PC-3 (cell line): ENCODE measurements around the gene TGFBR3. TPM values are rescaled to one million over a fixed set of nuclear protein-coding genes. Genes with fewer than 3 reads are reported as not detected.

Source experiments
- ATAC-seq: fragments of 200-7000 bp; cut with Tn5 transposase; 2 replicates; pipeline ENCODE4 v1.9.1; 2020; ENCODE audit warnings: mild to moderate bottlenecking, moderate library complexity
- BruUV-seq: library from RNA; stranded (reverse); fragments of 400-500 nt; replicated peaks from 2 replicates; lab custom pipeline; 2021; lab: Mats Ljungman, UMichigan
- CTCF ChIA-PET: fragments of 300-600 bp; sonication (Branson Sonifier 250); formaldehyde crosslinking; loops from one replicate; lab custom pipeline; 2022; ENCODE audit warnings: antibody characterized with exemption; lab: Charles Lee
- POLR2A ChIA-PET: fragments of 300-600 bp; sonication (Branson Sonifier 250); formaldehyde crosslinking; loops from one replicate; lab custom pipeline; 2022; ENCODE audit warnings: antibody characterized with exemption; ENCODE audit not compliant: unreplicated experiment; lab: Charles Lee
- DNase-seq: peaks from one replicate; pipeline ENCODE4 v3.0.0-alpha.2; 2015
- H2AFZ ChIP-seq: fragments of 300-600 bp; sonication (generic); 2 replicates; pipeline ENCODE4 v1.6.0; 2016; ENCODE audit warnings: antibody characterized with exemption, low read length
- H3F3A ChIP-seq: fragments of 300-600 bp; sonication (generic); one replicate; pipeline ENCODE4 v1.6.0; 2017; ENCODE audit warnings: antibody characterized with exemption, low read length, control low read depth, mild to moderate bottlenecking; ENCODE audit not compliant: unreplicated experiment
- H3K27ac ChIP-seq: fragments of 300-600 bp; sonication (generic); 2 replicates; pipeline ENCODE4 v1.5.1; 2016; ENCODE audit warnings: mild to moderate bottlenecking, low read length
- H3K27me3 ChIP-seq: fragments of 300-600 bp; sonication (generic); 2 replicates; pipeline ENCODE4 v1.6.1; 2016; ENCODE audit warnings: low read length, mixed read lengths
- H3K36me3 ChIP-seq: fragments of 300-600 bp; sonication (generic); 2 replicates; pipeline ENCODE4 v1.6.1; 2016; ENCODE audit warnings: low read depth, mixed run types, low read length, mixed read lengths
- H3K4me1 ChIP-seq: fragments of 300-600 bp; sonication (generic); 2 replicates; pipeline ENCODE4 v1.5.1; 2016; ENCODE audit warnings: low read length; ENCODE audit not compliant: insufficient read depth
- H3K4me2 ChIP-seq: fragments of 300-600 bp; sonication (generic); 2 replicates; pipeline ENCODE4 v1.6.0; 2016; ENCODE audit warnings: low read length
- H3K4me3 ChIP-seq: fragments of 300-600 bp; sonication (generic); 2 replicates; pipeline ENCODE4 v1.5.1; 2016; ENCODE audit warnings: mild to moderate bottlenecking, low read length, mixed read lengths
- H3K79me2 ChIP-seq: fragments of 300-600 bp; sonication (generic); 2 replicates; pipeline ENCODE4 v1.6.1; 2017; ENCODE audit warnings: low read length, mixed read lengths
- H3K9ac ChIP-seq: fragments of 300-600 bp; sonication (generic); 2 replicates; pipeline ENCODE4 v1.6.0; 2016; ENCODE audit warnings: mild to moderate bottlenecking, low read length
- H3K9me2 ChIP-seq: fragments of 300-600 bp; sonication (generic); replicated peaks from 2 replicates; pipeline ENCODE4 v1.6.1; 2016; ENCODE audit warnings: mixed run types, low read length, mixed read lengths
- H3K9me3 ChIP-seq: fragments of 300-600 bp; sonication (generic); 2 replicates; pipeline ENCODE4 v1.6.1; 2016; ENCODE audit warnings: low read length, mixed read lengths
- H4K20me1 ChIP-seq: fragments of 300-600 bp; sonication (generic); 2 replicates; pipeline ENCODE4 v1.6.1; 2016; ENCODE audit warnings: low read length, mixed read lengths
- CTCF ChIP-seq: fragments of 300-600 bp; sonication (generic); conservative IDR thresholded peaks from 2 replicates; pipeline ENCODE4 v1.5.1; 2017; ENCODE audit warnings: antibody characterized with exemption, low read depth, mild to moderate bottlenecking, low read length
- EZH2 ChIP-seq: fragments of 300-600 bp; sonication (generic); IDR thresholded peaks from one replicate; pipeline ENCODE4 v1.6.1; 2017; ENCODE audit warnings: antibody characterized with exemption, mild to moderate bottlenecking, low read length; ENCODE audit not compliant: unreplicated experiment
- EZH2phosphoT487 ChIP-seq: fragments of 300-600 bp; sonication (generic); IDR thresholded peaks from 2 replicates; pipeline ENCODE4 v1.6.1; 2018; ENCODE audit warnings: mild to moderate bottlenecking, antibody characterized with exemption, low read length, borderline replicate concordance
- intact Hi-C: fragments of 100-400 bp; cut with micrococcal nuclease; formaldehyde crosslinking; loops from 2 replicates; pipeline ENCODE4 v1.9.0; 2023
- total RNA-seq: library from RNA; depleted of rRNA; stranded (reverse); fragments of >200 nt; gene quantifications from 2 replicates; pipeline ENCODE4 v1.2.3, GENCODE V29; 2014

The TGFBR3 gene
- total RNA-seq, 1 experiment from 2014 or later, result 2.8 TPM

- Histone ChIP-seq H3K79me2 (no peaks in the 10 kb centered on the region), H3K4me3 (no peak overlapping the region), H3K27me3 (no peaks in the 10 kb centered on the region), H3K27ac (no peak overlapping the region), H3K9ac (no peak overlapping the region), H3K9me2 (no peaks in the 10 kb centered on the region), H3K4me2 (no peak overlapping the region), H4K20me1 (no peaks in the 10 kb centered on the region), H3F3A (no peaks in the 10 kb centered on the region), H3K4me1 (no peaks in the 10 kb centered on the region), H3K36me3 (no peaks in the 10 kb centered on the region), H3K9me3 (no peaks in the 10 kb centered on the region), H2AFZ (no peak overlapping the region)
- CTCF ChIA-PET, result no interaction called here
- POLR2A ChIA-PET, result no interaction called here
- no peak for ATAC-seq
- intact Hi-C loops, result no loop called here
- BruUV-seq, result no TSS peak
- TF ChIP-seq EZH2 (no peak), CTCF (no peak), EZH2phosphoT487 (no peak)
- no peak for DNase-seq
These were observed 224.8 kb downstream of the TGFBR3 start for GRCh38 chr1:91661121-91661520.

- H3K79me2 ChIP-seq, result no peaks in the 10 kb centered on the region
- intact Hi-C loops, result no loop called here
- H3K27me3 ChIP-seq, result no peaks in the 10 kb centered on the region
- no peaks in the 10 kb centered on the region for H4K20me1 ChIP-seq
- no peaks in the 10 kb centered on the region for H3K4me1 ChIP-seq
- POLR2A ChIA-PET, result no interaction called here
- ATAC-seq, result no peak
- H3K9ac ChIP-seq, result no peak overlapping the region
- no peaks in the 10 kb centered on the region for H3K36me3 ChIP-seq
- no peak for TF ChIP-seq CTCF
- H2AFZ ChIP-seq, result no peak overlapping the region
- H3F3A ChIP-seq, result no peaks in the 10 kb centered on the region
- H3K4me3 ChIP-seq, result no peak overlapping the region
- no TSS peak for BruUV-seq
- CTCF ChIA-PET, result no interaction called here
- H3K9me3 ChIP-seq, result no peaks in the 10 kb centered on the region
- no peaks in the 10 kb centered on the region for H3K9me2 ChIP-seq
- no peak for DNase-seq
- H3K4me2 ChIP-seq, result no peak overlapping the region
- H3K27ac ChIP-seq, result no peak overlapping the region
These were observed 225.2 kb downstream of the TGFBR3 start for GRCh38 chr1:91660708-91661107.

- DNase-seq (no peak), ATAC-seq (no peak)
- BruUV-seq, result no TSS peak
- Histone ChIP-seq H3K36me3 (no peaks in the 10 kb centered on the region), H2AFZ (no peak overlapping the region), H4K20me1 (no peaks in the 10 kb centered on the region), H3K27ac (no peak overlapping the region), H3K4me3 (no peak overlapping the region), H3F3A (no peaks in the 10 kb centered on the region), H3K27me3 (no peaks in the 10 kb centered on the region), H3K9me3 (no peaks in the 10 kb centered on the region), H3K4me2 (no peak overlapping the region), H3K9ac (no peak overlapping the region), H3K9me2 (no peaks in the 10 kb centered on the region), H3K4me1 (peaks cover 12% of the 10 kb centered on the region), H3K79me2 (no peaks in the 10 kb centered on the region)
- TF ChIP-seq EZH2phosphoT487 (no peak), EZH2 (no peak), CTCF (no peak)
- CTCF ChIA-PET, result no interaction called here
- POLR2A ChIA-PET, result no interaction called here
- intact Hi-C loops, result no loop called here
These were observed 230.0 kb downstream of the TGFBR3 start for GRCh38 chr1:91655912-91656449.
